Astrocyte of the spinal cord (primary cell): ENCODE data around the gene FES.

Experiments used
- DNase-seq: peaks from one replicate; pipeline ENCODE4 v3.0.0; 2011; ENCODE audit warnings: low read depth, low spot score
- H3K4me3 ChIP-seq: 2 replicates; pipeline ENCODE4 v1.5.1; 2011; ENCODE audit warnings: low read depth, mild to moderate bottlenecking, low read length, moderate library complexity
- in situ Hi-C: cut with HindIII; loops from 2 replicates; pipeline ENCODE4 v1.10.0; 2017; ENCODE audit warnings: low sequenced_read_pairs
- TF ChIP-seq, protein P1 (sequence below): IDR thresholded peaks from 2 replicates; pipeline ENCODE4 v1.5.1; 2012; ENCODE audit warnings: low read depth, mild to moderate bottlenecking, low read length, inconsistent platforms

Gene FES

DNA sequence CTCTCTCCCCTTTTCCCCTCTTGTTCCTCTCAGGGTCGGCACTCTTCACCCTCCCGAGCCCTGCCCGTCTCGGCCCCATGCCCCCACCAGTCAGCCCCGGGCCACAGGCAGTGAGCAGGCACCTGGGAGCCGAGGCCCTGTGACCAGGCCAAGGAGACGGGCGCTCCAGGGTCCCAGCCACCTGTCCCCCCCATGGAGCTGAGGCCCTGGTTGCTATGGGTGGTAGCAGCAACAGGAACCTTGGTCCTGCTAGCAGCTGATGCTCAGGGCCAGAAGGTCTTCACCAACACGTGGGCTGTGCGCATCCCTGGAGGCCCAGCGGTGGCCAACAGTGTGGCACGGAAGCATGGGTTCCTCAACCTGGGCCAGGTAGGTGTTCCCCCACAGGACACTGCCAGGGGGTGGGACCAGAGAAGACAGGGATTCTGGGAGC is 8.7 kb upstream of the FES start:
- no peak for DNase-seq
- in situ Hi-C loops: no loop called here
- TF ChIP-seq, protein P1, sequence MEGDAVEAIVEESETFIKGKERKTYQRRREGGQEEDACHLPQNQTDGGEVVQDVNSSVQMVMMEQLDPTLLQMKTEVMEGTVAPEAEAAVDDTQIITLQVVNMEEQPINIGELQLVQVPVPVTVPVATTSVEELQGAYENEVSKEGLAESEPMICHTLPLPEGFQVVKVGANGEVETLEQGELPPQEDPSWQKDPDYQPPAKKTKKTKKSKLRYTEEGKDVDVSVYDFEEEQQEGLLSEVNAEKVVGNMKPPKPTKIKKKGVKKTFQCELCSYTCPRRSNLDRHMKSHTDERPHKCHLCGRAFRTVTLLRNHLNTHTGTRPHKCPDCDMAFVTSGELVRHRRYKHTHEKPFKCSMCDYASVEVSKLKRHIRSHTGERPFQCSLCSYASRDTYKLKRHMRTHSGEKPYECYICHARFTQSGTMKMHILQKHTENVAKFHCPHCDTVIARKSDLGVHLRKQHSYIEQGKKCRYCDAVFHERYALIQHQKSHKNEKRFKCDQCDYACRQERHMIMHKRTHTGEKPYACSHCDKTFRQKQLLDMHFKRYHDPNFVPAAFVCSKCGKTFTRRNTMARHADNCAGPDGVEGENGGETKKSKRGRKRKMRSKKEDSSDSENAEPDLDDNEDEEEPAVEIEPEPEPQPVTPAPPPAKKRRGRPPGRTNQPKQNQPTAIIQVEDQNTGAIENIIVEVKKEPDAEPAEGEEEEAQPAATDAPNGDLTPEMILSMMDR: no peak
- no peak overlapping the region for H3K4me3 ChIP-seq

DNA sequence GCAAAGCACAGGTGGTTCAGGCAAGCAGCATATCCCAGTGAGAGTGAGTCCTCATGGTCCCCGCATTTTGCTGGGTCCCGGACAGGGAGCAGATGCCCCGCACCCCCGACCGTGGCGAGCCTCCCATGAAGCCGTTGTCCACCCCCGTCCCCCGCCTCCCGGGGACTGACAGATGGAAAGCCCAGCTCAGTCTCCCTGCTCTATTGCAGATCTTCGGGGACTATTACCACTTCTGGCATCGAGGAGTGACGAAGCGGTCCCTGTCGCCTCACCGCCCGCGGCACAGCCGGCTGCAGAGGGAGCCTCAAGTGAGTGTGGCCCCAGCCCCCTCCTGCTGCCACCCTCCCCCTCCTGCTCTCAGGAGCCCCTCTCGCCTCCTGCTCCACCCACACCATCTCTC is 8.3 kb upstream of the FES start:
- TF ChIP-seq, protein P1: no peak
- no peak for DNase-seq
- no peak overlapping the region for H3K4me3 ChIP-seq
- in situ Hi-C loops: no loop called here

DNA sequence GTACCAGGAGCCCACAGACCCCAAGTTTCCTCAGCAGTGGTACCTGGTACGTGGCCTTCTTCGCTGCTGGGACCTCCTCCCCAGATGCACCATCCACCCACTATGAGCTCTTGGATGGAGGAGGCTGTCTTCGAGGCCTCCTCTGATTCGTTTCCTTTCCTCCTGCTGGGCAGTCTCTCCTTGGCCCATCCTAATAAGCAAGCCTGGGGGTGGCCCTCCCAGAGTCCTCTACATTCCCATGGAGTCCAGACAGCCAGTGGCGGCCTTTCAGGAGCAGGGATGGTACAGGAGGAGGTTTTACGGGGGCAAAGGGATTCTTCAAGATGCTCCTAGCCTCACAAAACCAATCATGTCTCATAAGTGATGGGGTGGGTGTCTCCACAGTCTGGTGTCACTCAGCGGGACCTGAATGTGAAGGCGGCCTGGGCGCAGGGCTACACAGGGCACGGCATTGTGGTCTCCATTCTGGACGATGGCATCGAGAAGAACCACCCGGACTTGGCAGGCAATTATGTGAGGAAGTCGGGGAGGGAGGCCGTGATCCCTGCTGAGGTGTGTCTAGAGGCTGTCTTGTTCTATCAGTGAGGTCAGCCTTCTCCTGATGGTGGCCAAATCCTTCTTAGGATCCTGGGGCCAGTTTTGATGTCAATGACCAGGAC is 7.7 kb upstream of the FES start:
- no peak overlapping the region for H3K4me3 ChIP-seq
- TF ChIP-seq, protein P1: no peak
- in situ Hi-C loops: no loop called here
- DNase-seq: no peak

DNA sequence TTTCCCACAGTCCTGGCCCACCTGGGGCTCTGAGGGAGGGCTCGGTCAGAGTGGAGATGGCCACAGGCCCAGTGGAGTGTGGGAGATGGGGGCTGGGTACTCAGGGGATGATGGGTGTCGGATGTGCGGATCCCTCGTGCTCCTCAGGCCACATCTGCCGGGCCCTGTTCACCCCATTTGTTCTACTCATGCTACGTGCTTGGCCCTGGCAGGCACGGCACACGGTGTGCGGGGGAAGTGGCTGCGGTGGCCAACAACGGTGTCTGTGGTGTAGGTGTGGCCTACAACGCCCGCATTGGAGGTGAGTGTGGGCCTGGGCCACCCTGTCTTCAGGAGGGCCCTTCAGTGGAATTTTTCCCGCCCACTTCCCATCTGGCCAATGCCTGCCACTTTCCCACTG is 7.0 kb upstream of the FES start:
- TF ChIP-seq, protein P1: no peak
- in situ Hi-C loops: no loop called here

DNA sequence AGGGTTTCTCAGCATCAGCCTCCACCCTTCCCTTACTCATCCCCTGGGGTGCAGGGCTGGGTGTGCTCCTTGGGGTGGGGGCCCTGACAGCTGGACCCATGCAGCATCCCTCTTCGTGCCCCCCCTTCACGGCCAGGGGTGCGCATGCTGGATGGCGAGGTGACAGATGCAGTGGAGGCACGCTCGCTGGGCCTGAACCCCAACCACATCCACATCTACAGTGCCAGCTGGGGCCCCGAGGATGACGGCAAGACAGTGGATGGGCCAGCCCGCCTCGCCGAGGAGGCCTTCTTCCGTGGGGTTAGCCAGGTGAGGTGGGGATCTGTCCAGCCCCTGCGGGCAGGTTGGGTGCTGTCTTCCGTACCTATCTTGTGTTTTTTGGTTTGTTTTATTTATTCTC is 6.3 kb upstream of the FES start:
- TF ChIP-seq, protein P1: no peak
- no peak overlapping the region for H3K4me3 ChIP-seq

More for the DNA sequence above, 7.0 kb upstream of the FES start:
- no peak for DNase-seq
- H3K4me3 ChIP-seq: no peak overlapping the region

DNA sequence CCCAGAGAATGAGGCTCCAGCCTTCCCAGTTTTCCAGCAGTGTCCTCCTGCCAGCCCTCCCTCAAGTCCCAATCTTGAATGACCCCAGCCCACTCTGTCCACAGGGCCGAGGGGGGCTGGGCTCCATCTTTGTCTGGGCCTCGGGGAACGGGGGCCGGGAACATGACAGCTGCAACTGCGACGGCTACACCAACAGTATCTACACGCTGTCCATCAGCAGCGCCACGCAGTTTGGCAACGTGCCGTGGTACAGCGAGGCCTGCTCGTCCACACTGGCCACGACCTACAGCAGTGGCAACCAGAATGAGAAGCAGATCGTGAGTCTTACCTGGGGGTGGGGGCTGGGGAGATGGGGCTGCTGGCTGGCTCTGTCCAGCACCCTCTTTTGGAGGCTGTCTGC is 5.6 kb upstream of the FES start:
- TF ChIP-seq, protein P1: no peak
- no peak for DNase-seq
- in situ Hi-C loops: no loop called here

More for the DNA sequence above, 6.3 kb upstream of the FES start:
- no peak for DNase-seq
- in situ Hi-C loops: no loop called here

More for the DNA sequence above, 5.6 kb upstream of the FES start:
- no peak overlapping the region for H3K4me3 ChIP-seq
